Measurements from ENCODE around the gene HDAC4.
A peak's percentile ranks its signal among the peaks of the same experiment; 100 is the strongest.

HDAC4 gene

DNA sequence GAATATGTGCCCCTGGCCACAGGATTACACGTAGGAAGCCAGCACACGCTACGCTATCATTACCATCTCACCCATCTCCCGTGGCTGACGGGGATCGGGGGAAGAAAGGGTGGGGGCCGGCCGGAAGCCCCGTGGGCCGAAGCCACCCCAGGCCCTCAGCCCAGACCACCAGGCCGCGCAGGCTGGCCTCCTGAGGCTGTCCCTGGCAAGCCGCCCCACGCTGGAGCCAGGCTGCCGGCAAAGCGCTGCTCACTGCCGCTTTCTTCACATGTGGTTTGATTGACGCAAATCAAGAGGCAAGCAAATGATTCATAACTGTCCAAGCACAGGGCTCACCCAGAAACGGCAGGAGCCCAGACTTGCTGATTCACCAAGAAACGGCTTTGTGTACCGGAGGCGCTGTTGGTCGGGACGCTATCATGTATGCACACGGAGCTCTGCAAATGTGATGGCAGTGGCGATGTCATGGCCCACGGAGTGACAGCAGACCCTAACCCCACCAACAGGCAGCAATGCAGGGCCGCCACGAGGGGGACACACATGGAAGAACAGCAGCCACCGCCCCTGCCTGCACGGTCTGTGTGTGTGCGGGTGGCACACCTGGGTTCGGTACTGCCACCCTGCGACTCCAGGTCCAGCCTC is 125.7 kb downstream of the HDAC4 start:
- TF ChIP-seq, protein P1, sequence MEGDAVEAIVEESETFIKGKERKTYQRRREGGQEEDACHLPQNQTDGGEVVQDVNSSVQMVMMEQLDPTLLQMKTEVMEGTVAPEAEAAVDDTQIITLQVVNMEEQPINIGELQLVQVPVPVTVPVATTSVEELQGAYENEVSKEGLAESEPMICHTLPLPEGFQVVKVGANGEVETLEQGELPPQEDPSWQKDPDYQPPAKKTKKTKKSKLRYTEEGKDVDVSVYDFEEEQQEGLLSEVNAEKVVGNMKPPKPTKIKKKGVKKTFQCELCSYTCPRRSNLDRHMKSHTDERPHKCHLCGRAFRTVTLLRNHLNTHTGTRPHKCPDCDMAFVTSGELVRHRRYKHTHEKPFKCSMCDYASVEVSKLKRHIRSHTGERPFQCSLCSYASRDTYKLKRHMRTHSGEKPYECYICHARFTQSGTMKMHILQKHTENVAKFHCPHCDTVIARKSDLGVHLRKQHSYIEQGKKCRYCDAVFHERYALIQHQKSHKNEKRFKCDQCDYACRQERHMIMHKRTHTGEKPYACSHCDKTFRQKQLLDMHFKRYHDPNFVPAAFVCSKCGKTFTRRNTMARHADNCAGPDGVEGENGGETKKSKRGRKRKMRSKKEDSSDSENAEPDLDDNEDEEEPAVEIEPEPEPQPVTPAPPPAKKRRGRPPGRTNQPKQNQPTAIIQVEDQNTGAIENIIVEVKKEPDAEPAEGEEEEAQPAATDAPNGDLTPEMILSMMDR (conservative IDR thresholded peaks at IDR 0.05; ENCODE audit: low read depth, low read length) = no peak
- peak; percentile 88 for DNase-seq (ENCODE audit: low read depth)
- no peak overlapping the region for H3K4me3 ChIP-seq (ENCODE audit: low read length)

DNA sequence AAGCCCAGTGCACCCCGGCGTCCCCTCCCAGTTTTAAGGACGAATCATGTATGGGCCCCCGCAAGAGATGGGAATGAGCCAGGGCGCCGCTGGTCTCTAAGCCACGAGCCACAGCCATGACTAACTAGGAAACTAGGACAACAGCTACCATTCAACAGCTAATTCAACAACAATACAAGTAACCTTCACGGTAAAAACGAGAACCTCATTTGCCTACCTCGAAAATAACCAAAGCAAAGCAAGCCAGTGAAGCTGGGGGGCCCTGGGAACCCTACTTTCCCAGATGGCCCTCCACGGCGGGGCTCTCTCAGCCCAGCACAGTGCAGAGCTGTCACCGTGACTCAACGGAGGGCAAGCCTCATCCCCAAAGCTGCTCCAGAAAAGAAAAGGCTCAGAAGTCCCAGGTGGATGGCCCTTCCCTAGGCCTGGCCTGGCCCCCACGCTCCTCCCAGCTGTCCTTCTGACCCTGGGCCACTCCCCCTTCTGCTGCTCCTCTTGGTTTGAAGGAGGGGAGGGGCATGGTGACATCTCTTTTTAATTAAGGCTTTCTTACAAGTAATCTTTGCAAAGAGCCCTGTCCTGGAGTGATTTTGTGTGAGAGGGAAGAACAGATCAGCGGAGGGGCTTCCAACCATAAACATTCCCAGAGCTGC is 126.3 kb downstream of the HDAC4 start:
- TF ChIP-seq, protein P1 (conservative IDR thresholded peaks at IDR 0.05; ENCODE audit: low read depth, low read length) = no peak
- no peak for DNase-seq (ENCODE audit: low read depth)
- H3K4me3 ChIP-seq (ENCODE audit: low read length) = no peak overlapping the region

DNA sequence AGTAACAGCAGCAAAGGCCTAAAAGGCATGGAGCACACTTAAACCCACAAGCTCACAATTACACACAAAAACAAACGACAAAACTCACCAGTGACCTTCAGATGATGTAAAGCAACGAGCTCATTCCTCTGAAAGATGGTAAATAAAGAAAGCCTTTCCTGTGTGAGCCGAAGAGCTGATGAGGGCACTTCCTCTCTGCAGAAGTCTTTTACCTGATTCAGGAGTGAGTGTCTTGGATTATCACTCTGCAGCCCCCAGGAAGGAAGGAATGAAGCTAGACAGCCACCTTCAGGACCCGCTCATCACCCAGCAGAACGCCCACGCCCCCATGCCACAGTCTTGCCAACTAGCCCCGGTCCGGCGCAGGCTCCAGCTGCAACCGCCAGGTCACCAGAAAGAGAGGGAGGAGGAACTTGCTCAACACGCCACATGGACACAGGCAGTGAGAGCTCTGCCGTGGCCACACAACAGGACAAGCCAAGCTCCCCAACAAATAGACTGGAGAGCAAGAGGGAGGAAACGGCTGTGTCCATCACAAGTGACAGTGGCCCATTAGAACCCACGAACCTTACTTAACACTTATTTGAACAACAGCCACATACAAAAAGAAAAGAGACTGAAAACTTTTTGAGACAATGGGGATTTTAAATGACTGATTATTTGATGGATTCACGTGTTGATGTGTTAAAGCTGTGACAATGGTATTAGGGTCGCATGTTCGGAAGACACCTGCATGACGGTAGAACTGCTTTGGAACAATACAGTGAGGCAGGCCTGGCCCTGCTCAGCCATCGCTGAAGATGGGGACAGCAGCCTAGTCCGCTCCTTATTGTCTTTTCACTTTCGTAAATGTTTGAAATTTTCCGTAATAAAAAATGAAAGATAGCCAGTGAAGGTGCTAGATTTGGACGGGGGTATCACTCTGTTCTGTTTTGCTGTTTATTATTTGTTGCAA is 127.3 kb downstream of the HDAC4 start:
- TF ChIP-seq, protein P1 (conservative IDR thresholded peaks at IDR 0.05; ENCODE audit: low read depth, low read length) = no peak
- H3K4me3 ChIP-seq (ENCODE audit: low read length) = no peak overlapping the region
- no peak for DNase-seq (ENCODE audit: low read depth)

DNA sequence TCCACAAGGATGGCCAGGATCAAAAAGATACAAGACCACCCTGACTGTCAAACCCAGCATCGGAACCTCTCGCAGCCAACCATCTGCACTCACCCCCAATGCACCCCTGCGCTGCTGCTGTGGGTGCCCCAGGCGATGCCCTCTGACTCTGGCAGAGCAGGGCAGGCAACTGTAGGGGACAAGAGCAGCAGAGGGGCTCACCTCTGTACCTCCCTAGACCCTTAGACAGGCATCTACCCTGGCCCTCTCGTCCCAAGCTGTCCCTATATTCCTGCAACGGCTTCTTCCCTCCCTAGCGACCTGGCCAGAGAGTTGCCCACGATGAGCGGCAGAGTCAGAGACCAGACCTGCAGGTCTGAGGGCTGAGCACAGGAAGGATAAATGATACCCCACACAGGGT is 128.2 kb downstream of the HDAC4 start:
- H3K4me3 ChIP-seq (ENCODE audit: low read length) = no peak overlapping the region
- TF ChIP-seq, protein P1 (conservative IDR thresholded peaks at IDR 0.05; ENCODE audit: low read depth, low read length) = no peak
- DNase-seq (ENCODE audit: low read depth) = no peak

DNA sequence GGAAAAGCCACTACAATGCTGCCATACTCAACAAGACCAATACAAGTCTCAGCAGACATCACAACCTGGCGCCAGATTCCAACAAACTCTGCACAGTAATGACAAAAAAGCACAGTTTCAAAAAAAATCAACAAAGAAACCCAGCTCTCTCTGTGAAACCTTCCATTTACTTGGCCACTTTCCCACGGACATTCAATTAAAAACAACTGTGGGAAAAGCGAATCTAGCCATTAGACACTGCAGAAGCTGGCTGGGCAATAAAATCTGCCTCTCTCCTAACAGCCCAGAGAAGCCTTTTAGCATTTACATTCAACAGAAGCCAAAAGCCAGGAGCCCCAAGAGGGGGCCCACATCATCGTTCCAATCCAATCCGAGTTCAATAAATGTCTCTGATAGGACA is 128.9 kb downstream of the HDAC4 start:
- DNase-seq (ENCODE audit: low read depth) = no peak
- TF ChIP-seq, protein P1 (conservative IDR thresholded peaks at IDR 0.05; ENCODE audit: low read depth, low read length) = no peak
- no peak overlapping the region for H3K4me3 ChIP-seq (ENCODE audit: low read length)

DNA sequence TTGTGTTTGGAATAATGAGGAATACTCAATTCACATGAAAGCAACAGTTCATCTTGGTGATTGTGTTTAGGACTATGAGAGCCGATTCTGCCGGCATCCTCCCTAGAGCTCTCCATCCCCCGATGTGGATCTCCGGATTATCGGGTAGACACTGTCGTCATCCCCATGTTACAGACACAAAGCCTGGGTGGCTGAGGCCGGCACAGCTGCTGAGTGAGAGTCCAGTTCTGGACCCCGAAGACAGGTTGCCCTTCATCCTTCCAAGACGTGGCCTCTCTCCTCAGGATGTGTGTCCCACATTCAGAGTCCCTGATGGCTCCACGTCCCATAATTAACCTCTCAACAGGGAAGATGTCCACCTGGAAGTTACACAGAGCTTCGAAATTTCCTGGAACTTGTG is 129.3 kb downstream of the HDAC4 start:
- TF ChIP-seq, protein P1 (conservative IDR thresholded peaks at IDR 0.05; ENCODE audit: low read depth, low read length) = no peak
- no peak overlapping the region for H3K4me3 ChIP-seq (ENCODE audit: low read length)

More for the DNA sequence above, 129.3 kb downstream of the HDAC4 start:
- no peak for DNase-seq (ENCODE audit: low read depth)

Measured in retinal pigment epithelial cell (primary cell).